HUDEP-2 (cell line): Measurements from ENCODE around the gene SHANK3.
A peak's percentile ranks its signal among the peaks of the same experiment; 100 is the strongest.
"Not testable (repeated sequence)": the region's sequence is repeated elsewhere in the genome, so short reads cannot be mapped to it uniquely, and the experiment has no call there.

ENCODE experiments used
- DNase-seq, 76 experiments: peaks; one replicate each; lab custom pipeline; 2025; ENCODE audit not compliant: unreplicated experiment in 76 of 76; lab: John Stamatoyannopoulos, UW

Gene SHANK3

DNA sequence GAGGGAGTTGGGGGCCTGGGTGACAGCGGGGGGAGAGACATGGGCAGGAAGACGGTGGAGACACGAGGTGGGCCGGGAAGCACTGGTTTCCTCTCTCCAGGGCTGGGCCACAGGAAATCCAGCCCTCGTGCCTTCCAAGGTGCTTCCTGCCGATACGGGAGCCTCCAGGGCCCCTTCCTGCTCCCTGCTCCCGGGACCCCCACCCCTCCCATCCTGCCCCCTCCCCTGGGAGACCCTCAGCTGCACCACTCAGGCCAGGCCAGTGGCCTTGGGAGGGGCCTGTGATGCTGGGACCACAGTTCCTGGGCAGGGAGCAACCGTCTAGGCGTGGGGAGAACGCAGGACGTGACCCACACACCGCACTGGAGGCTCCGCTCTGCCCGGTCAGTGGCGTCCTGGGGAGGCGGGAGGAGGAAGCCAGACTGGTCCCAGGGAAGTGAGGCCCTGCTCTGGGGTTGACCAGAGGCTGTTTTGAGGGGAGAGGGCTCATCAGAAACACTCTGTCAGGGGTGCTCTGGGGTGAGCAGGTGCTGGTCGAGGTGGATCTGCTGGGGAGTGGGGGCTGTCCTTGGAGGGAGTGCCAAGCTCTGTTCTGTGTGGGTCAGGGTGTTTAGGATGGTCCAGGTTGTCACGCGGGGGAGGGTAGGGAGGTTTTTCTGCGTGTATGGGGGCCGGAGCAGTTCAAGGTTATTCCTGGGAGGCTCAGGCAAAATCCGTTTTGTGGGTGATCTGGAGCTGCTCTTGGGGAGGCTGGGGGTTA is at the start of gene SHANK3:
Gene SHANK3, plus strand, starts transcription at position 353 of the 760 bp plus-strand sequence.
- DNase-seq: no peak

- DNase-seq: no peak
Observed at GRCh38 chr22:50624347-50625130, 48.1 kb upstream of the SHANK3 start.

DNA sequence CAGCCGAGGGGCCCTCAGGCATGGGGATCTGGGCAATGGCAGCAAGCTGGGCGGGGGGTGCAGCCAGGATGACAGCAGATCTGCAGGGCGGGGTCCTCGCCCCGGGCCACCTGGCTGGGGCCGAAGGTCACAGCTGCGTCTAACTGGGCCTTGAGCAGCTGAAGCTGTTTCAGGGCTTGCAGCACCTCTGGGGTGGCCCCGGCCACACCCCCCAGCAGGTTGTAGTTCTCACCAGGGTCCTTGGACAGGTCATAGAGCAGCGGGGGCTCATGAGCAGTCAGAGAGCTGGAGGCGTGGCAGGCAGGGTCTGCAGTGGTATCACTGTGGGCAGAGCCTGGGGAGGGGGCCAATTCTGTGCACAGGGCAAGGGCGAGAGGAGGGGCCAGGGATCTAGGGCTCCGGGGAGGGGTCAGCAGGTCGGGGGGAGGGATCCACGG is 47.5 kb upstream of the SHANK3 start:
- no peak for DNase-seq

GRCh38 chr22:50625568-50626313 is 46.9 kb upstream of the SHANK3 start:
- DNase-seq: no peak

GRCh38 chr22:50626314-50626849 is 46.2 kb upstream of the SHANK3 start:
- DNase-seq: no peak

DNA sequence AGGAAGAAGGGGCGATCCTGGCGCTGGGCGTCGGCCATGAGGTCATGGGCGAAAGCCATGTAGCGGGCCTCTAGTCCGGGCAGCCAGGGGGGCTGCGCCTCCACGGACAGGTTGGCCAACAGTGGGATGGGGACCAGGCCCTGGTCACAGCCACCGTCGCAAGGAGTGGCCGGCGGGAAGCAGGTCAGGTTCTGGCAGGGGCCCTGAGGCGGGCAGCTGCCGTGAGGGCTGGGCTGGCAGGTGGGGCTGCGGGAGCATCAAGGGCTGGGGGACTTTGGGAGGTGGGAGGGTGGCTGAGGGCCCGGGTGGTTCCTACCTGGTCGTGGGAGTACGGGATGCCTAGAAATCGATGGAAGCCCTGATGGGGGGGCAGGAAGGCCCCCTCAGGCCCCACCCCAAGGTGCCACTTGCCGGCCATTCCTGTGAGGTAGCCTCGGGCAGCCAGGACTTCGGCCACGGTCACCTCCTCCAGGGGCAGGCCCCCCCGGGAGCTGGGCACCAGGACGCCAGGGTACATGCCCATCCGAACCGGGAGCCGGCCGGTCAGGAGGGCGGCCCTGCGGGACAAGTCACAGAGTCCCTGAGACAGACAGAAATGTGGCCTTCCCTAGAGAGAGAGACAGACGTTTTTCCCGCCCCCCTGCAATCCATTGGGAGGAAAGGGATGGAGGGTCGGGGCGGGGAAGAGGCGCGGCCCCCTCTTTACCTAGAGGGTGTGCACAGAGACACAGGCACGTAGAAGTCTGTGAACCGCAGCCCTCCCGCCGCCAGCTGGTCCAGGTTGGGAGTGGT is 45.6 kb upstream of the SHANK3 start:
- DNase-seq: no peak

DNA sequence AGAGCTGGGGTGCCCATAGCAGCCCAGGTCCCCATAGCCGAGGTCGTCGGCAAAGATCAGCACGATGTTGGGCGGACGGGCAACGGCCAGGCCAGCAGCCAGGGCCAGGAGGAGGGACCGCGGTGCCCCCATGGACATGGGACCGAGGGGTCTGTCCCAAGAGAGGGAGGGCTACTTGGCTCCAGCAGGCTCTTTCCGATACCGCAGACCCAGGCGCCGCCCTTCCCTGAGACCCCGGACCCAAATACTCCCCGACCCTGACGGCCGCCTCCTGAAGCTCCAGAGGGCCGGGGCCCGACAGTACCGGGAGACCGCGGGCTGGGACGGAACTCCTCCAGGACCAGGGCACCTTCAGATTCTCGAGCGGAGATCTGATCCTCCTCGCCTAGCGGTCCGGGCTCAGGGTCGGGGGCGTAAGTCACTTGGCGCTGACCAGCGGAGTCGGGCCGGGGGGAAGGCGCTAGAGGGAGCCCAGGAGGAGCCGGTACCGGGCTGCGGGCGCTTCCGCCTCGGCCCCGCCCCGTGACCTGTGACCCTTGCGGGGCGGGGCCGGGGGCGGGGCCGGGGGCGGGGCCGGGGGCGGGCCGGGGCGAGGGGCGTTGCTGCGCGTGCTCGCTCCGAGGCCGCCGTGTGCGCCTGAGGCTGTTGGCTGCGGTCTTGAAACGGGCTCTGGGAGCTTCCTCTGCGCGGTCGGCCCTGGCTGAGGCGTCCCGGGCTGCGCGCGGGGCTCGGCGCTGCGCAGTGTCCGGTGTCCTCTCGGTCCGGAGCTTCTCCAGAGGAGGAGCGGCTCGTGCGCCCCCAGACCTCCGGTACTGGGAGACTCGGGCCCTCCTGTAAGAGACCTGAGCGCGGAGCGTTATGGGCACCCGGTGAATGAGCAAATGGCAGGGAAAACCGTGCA is 44.7 kb upstream of the SHANK3 start, which contains the start of gene ARSA:
Gene ARSA, minus strand, starts transcription at position 511 of the 901 bp plus-strand sequence. Its CDS starts 373 bp downstream, at position 138.
- DNase-seq: peak in 72 of 76 experiments; percentile 4 to 85 (median 64)

- DNase-seq: no peak
Observed at GRCh38 chr22:50628543-50629134, 44.0 kb upstream of the SHANK3 start.

GRCh38 chr22:50630376-50630775 is 42.2 kb upstream of the SHANK3 start:
- peak in 50 of 76 experiments; percentile 8 to 74 (median 33) for DNase-seq

- DNase-seq: no peak
Observed at GRCh38 chr22:50633086-50633485, 39.5 kb upstream of the SHANK3 start.

GRCh38 chr22:50633771-50634170 is 38.9 kb upstream of the SHANK3 start:
- no peak for DNase-seq

- DNase-seq: no peak
Observed at GRCh38 chr22:50635591-50635990, 37.0 kb upstream of the SHANK3 start.

- not testable (repeated sequence) for DNase-seq
Observed at GRCh38 chr22:50640296-50640695, 32.3 kb upstream of the SHANK3 start.

- DNase-seq: no peak
Observed at GRCh38 chr22:50640857-50641647, 31.6 kb upstream of the SHANK3 start.

DNA sequence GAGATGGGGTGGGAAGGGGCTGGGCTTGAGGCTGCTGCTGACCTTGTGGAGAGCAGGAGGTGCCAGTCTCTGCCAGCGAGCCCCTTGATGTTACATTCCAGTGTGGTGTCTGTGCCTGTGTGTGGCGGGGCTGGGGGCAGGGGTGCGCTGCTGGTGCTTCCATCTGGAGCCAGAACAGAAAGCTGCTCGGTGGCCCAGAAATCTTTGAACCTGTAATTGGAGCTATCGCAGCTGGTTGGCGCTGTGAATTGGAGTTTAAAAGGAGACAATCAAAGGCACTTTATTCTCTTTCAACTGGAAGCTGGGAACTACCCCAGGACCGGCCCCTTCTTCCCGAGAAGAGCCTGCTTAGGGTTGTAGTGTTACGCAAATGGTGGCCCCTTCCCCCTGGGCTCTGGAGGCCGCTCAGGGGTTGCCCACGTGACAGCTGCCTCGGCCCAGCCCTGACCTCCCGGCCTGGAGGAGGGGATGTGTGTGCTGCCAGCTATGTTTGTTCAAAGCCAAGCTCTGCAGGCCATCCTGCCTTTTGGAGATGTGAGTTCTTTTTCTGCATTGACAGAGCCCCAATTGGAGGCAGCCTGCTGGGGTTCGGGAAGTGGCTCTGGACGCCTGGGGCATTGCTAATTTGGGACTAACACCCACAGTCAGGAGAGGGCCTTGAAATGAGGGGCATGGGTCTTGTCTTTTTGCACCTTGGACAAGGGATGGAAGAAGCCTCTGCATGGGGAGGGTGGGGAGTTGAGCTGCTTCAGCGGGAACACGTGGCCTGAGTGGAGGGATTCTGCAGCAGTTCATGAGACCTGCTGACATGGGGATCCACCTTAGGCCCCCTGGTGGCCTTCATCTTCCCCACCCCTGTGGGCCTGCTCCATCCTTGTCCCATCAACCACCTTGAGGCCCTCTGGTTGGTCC is 30.7 kb upstream of the SHANK3 start:
- no peak for DNase-seq

DNA sequence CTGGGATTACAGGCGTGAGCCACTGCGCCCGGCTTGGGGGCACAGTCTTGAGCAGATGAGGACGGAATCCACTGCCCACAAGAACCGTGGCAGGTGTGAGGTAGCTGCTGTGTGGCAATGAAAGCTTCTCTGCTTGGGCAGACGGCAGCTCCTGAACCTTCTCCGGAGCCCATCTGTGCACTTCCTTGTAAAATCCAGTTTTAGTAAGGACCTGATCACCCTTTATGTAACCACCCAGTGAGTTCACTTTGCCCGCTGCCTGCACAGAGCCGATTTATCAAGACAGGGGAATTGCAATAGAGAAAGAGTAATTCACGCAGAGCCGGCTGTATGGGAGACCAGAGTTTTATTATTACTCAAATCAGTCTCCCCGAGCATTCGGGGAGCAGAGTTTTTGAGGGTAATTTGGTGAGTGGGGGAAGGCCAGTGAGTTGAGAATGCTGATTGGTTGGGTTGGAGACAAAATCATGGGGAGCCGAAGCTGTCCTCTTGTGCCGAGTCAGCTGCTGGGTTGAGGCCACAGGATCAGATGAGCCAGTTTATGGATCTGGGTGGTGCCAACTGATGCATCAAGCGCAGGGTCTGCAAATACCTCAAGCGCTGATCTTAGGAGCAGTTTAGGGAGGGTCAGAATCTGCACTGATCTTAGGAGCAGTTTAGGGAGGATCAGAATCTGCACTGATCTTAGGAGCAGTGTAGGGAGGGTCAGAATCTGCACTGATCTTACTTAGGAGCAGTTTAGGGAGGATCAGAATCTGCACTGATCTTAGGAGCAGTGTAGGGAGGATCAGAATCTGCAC is 29.4 kb upstream of the SHANK3 start:
- DNase-seq: not testable (repeated sequence)
